Endothelial cell of umbilical vein (primary cell): Measurements from ENCODE around the gene CCDC183. TPM values are rescaled to one million over a fixed set of nuclear protein-coding genes. Genes with fewer than 3 reads are reported as not detected.
A peak's percentile ranks its signal among the peaks of the same experiment; 100 is the strongest.

Experiments used
- BruUV-seq: library from RNA; stranded (reverse); fragments of 400-500 nt; replicated peaks from 2 replicates; lab custom pipeline; 2021; lab: Mats Ljungman, UMichigan
- CTCF ChIA-PET: fragments of 300-600, 350-600 bp; sonication (Branson Sonifier 250); formaldehyde crosslinking; loops from one replicate; lab custom pipeline; 2021; ENCODE audit warnings: antibody characterized with exemption, inconsistent platforms; lab: Charles Lee
- POLR2A ChIA-PET: fragments of 300-600, 350-600 bp; sonication (Branson Sonifier 250); formaldehyde crosslinking; loops from one replicate; lab custom pipeline; 2021; ENCODE audit warnings: antibody characterized with exemption, inconsistent platforms; lab: Charles Lee
- DNase-seq: peaks from one replicate; pipeline ENCODE4 v3.0.0-alpha.2; 2011; ENCODE audit warnings: low read depth, low spot score
- FAIRE-seq: peaks from 2 replicates; lab custom pipeline; 2011; peaks lifted over from hg19 to GRCh38; lab: Jason Lieb, UNC
- H2AFZ ChIP-seq: 2 replicates; pipeline ENCODE4 v1.6.0; 2012; ENCODE audit warnings: low read depth, low read length, control low read depth, inconsistent platforms
- H3K27ac ChIP-seq: 2 replicates; pipeline ENCODE4 v1.5.1; 2011; ENCODE audit warnings: low read depth, mild to moderate bottlenecking, control low read depth, low read length, moderate library complexity; ENCODE audit not compliant: insufficient read depth
- H3K27me3 ChIP-seq, 2 experiments: 2 replicates each; pipeline versions ENCODE4 v1.6.0 to v1.6.1; 2011; ENCODE audit warnings: low read length in 2 of 2, mixed read lengths in 1 of 2; ENCODE audit not compliant: control insufficient read depth in 2 of 2, insufficient read depth in 2 of 2
- H3K36me3 ChIP-seq, 2 experiments: 2 replicates in 1 of 2; 3 replicates in 1 of 2; pipeline ENCODE4 v1.5.1; 2011; ENCODE audit warnings: low read length in 2 of 2, mild to moderate bottlenecking in 1 of 2, moderate library complexity in 1 of 2; ENCODE audit not compliant: control insufficient read depth in 2 of 2, insufficient read depth in 2 of 2; ENCODE audit errors: extremely low read depth in 1 of 2
- H3K4me1 ChIP-seq: 3 replicates; pipeline ENCODE4 v1.5.1; 2011; ENCODE audit warnings: mild to moderate bottlenecking, low read length; ENCODE audit not compliant: control insufficient read depth, insufficient read depth; ENCODE audit errors: extremely low read depth
- H3K4me2 ChIP-seq: 2 replicates; pipeline ENCODE4 v1.6.1; 2011; ENCODE audit warnings: low read length, control low read depth, mixed read lengths; ENCODE audit not compliant: insufficient read depth
- H3K4me3 ChIP-seq, 3 experiments: fragments of 200-600 bp in 1 of 3; sonication (generic), shearing (Covaris generic) in 1 of 3; replicated peaks in 1 of 3; 2 replicates each; pipeline ENCODE4 v1.5.1; 2011 to 2016; ENCODE audit warnings: control low read depth in 3 of 3, low read length in 3 of 3, mild to moderate bottlenecking in 2 of 3, inconsistent platforms in 1 of 3, low read depth in 1 of 3, moderate library complexity in 1 of 3; ENCODE audit not compliant: insufficient read depth in 1 of 3
- H3K79me2 ChIP-seq: 2 replicates; pipeline ENCODE4 v1.6.0; 2012; ENCODE audit warnings: low read length, inconsistent platforms; ENCODE audit not compliant: control insufficient read depth, insufficient read depth
- H3K9ac ChIP-seq: replicated peaks from 2 replicates; pipeline ENCODE3; 2011; ENCODE audit warnings: low read length, control low read depth; ENCODE audit not compliant: insufficient read depth; ENCODE audit errors: extremely low read depth
- H3K9me1 ChIP-seq: replicated peaks from 3 replicates; pipeline ENCODE4 v1.6.0; 2011; ENCODE audit warnings: mild to moderate bottlenecking, low read length; ENCODE audit not compliant: control insufficient read depth, insufficient read depth; ENCODE audit errors: extremely low read depth
- H3K9me3 ChIP-seq: replicated peaks from 2 replicates; pipeline ENCODE4 v1.5.1; 2012; ENCODE audit warnings: low read length, inconsistent platforms; ENCODE audit not compliant: control insufficient read depth, insufficient read depth
- H4K20me1 ChIP-seq: replicated peaks from 2 replicates; pipeline ENCODE3; 2011; ENCODE audit warnings: mild to moderate bottlenecking, low read length; ENCODE audit not compliant: control insufficient read depth, insufficient read depth; ENCODE audit errors: extremely low read depth
- EZH2 ChIP-seq: IDR thresholded peaks from 2 replicates; pipeline ENCODE4 v1.6.1; 2012; ENCODE audit warnings: borderline replicate concordance, low read depth, mild to moderate bottlenecking, moderate library complexity, low read length, inconsistent platforms; ENCODE audit not compliant: severe bottlenecking
- FOS ChIP-seq: IDR thresholded peaks from 2 replicates; pipeline ENCODE4 v1.6.1; 2011; ENCODE audit warnings: mild to moderate bottlenecking, low read length, moderate library complexity, borderline replicate concordance; ENCODE audit not compliant: insufficient read depth
- GATA2 ChIP-seq: IDR thresholded peaks from 2 replicates; pipeline ENCODE4 v1.7.0; 2011; ENCODE audit warnings: low read depth, mild to moderate bottlenecking, moderate library complexity, mixed read lengths, low read length; ENCODE audit not compliant: insufficient read length, insufficient read depth
- JUN ChIP-seq: IDR thresholded peaks from 2 replicates; pipeline ENCODE4 v1.6.1; 2011; ENCODE audit warnings: borderline replicate concordance, low read depth; ENCODE audit not compliant: insufficient read length, insufficient read depth
- MYC ChIP-seq: IDR thresholded peaks from one replicate; pipeline ENCODE4 v1.6.1; 2011; ENCODE audit warnings: mild to moderate bottlenecking, low read depth, low read length
- POLR2A ChIP-seq: IDR thresholded peaks from 2 replicates; pipeline ENCODE4 v1.6.1; 2012; ENCODE audit warnings: low read depth, mild to moderate bottlenecking, control low read depth, low read length
- POLR2AphosphoS5 ChIP-seq: IDR thresholded peaks from 2 replicates; pipeline ENCODE4 v1.6.1; 2012; ENCODE audit warnings: low read depth, mild to moderate bottlenecking, control low read depth, low read length, moderate library complexity; ENCODE audit not compliant: insufficient read depth
- dilution Hi-C: fragments of 300-500 bp; cut with MboI; formaldehyde crosslinking; loops from one replicate; pipeline ENCODE4 v1.15.0; 2019; ENCODE audit warnings: low sequenced_read_pairs; ENCODE audit not compliant: extremely low pct_ligation_motif_present
- intact Hi-C: fragments of 100-400 bp; cut with micrococcal nuclease; formaldehyde crosslinking; loops from one replicate; pipeline ENCODE4 v1.10.0; 2022
- polyA plus RNA-seq, 4 experiments: library from polyadenylated mRNA; depleted of rRNA in 3 of 4; stranded (reverse) in 3 of 4; unstranded in 1 of 4; fragments of >200 nt; gene quantifications; 2 replicates each; pipeline versions ENCODE4 v1.2.1 to v1.2.3, GENCODE V29; 2011 to 2012; ENCODE audit warnings: missing spikeins in 1 of 4
- total RNA-seq: library from RNA; stranded (reverse); gene quantifications from 2 replicates; pipeline ENCODE4 v1.2.3, GENCODE V29; 2021
- TF ChIP-seq, protein P1 (sequence below), 2 donors: IDR thresholded peaks; 1 replicate in 1 of 2; 2 replicates in 1 of 2; pipeline ENCODE4 v1.5.1; 2011; ENCODE audit warnings: low read length in 2 of 2, mild to moderate bottlenecking in 2 of 2, moderate library complexity in 2 of 2, control low read depth in 1 of 2, inconsistent platforms in 1 of 2, low read depth in 1 of 2; ENCODE audit not compliant: insufficient read depth in 1 of 2; ENCODE audit errors: extremely low read depth in 1 of 2
- TF ChIP-seq, protein P2 (sequence below): IDR thresholded peaks from 2 replicates; pipeline ENCODE4 v1.6.1; 2011; ENCODE audit not compliant: insufficient read depth, insufficient read length

CCDC183 gene
- total and polyA plus RNA-seq, 2 donors (not counting 3 experiments of a cell fraction or from before 2014, with no cell fraction given) = 0.50 TPM; not detected in 1

DNA sequence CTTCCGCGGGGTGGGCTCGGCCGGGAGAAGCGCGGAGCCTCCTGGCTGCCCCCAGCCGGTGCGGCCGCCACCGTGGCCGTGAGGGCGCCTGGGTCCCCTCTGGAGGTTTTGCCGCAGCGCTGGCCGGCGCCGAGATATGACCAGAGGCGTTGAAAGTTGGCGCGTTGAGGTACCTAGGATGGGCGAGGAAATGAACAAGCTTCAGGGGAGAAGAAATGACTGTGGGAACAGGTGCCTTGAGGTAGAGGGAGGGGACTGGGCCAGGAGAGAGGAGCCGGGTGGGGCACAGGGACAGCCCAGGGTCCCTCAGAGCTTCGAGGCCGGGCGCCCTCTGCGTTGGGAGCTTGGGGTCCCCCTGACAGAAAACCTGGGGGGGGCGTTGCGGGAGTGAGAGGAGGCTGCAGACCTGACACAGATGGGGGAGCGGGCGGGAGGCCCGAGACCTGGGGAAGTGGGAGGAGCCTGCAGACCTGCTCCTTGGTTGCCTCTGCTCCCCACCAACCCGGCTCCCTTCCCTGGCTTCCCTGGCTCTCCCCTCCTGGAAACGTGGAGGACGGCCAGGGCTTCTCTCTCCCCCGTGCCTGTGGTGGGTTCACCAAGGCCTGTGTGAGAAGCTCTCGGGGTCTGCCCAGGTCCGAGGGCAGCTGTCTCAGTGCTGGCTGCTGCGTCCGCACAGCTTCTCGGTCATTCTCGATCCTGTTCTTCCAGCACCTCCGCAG lies 25.8 kb downstream of the CCDC183 start:
- ChIA-PET POLR2A (no interaction called here), CTCF (interaction anchor here (1.3 to 3.8 kb wide), 2 partner anchors 18 to 21 kb away, joined by 3 to 17 read pairs; partner anchors contain the start of gene AJM1)
- dilution Hi-C loops = loop anchor here (25.0 kb wide), 1 partner anchor 115 kb away; the partner anchor contains the start of genes C8G and FBXW5
- FAIRE-seq (no peak), DNase-seq (no peak)
- peak overlapping the region; percentile 38 for H3K9ac ChIP-seq
- peaks cover 13% of the 10 kb centered on the region for H3K79me2 ChIP-seq
- no peaks in the 10 kb centered on the region for H4K20me1 ChIP-seq
- TF ChIP-seq POLR2A (no peak), JUN (no peak), EZH2 (no peak), GATA2 (no peak), FOS (no peak), POLR2AphosphoS5 (no peak), MYC (no peak)
- TF ChIP-seq, protein P1, sequence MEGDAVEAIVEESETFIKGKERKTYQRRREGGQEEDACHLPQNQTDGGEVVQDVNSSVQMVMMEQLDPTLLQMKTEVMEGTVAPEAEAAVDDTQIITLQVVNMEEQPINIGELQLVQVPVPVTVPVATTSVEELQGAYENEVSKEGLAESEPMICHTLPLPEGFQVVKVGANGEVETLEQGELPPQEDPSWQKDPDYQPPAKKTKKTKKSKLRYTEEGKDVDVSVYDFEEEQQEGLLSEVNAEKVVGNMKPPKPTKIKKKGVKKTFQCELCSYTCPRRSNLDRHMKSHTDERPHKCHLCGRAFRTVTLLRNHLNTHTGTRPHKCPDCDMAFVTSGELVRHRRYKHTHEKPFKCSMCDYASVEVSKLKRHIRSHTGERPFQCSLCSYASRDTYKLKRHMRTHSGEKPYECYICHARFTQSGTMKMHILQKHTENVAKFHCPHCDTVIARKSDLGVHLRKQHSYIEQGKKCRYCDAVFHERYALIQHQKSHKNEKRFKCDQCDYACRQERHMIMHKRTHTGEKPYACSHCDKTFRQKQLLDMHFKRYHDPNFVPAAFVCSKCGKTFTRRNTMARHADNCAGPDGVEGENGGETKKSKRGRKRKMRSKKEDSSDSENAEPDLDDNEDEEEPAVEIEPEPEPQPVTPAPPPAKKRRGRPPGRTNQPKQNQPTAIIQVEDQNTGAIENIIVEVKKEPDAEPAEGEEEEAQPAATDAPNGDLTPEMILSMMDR (IDR thresholded peaks at IDR 0.05; ENCODE audit: extremely low read depth in 1 of 2, insufficient read depth in 1 of 2, low read depth in 1 of 2, low read length in 2 of 2) = no peak
- TF ChIP-seq, protein P2, sequence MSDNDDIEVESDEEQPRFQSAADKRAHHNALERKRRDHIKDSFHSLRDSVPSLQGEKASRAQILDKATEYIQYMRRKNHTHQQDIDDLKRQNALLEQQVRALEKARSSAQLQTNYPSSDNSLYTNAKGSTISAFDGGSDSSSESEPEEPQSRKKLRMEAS = no peak
- no peak overlapping the region for H2AFZ ChIP-seq
- H3K9me1 ChIP-seq = no peaks in the 10 kb centered on the region
- H3K4me1 ChIP-seq = peaks cover 6% of the 10 kb centered on the region
- intact Hi-C loops = no loop called here
- no peak overlapping the region for H3K27ac ChIP-seq
- peak overlapping the region; percentile 26 for H3K4me2 ChIP-seq
- H3K27me3 ChIP-seq = no peaks in the 10 kb centered on the region
- no TSS peak for BruUV-seq
- H3K4me3 ChIP-seq = peak overlapping the region in 1 of 3 experiments; percentile 36
- no peaks in the 10 kb centered on the region for H3K9me3 ChIP-seq
- H3K36me3 ChIP-seq = peaks cover 2 to 21% of the 10 kb centered on the region in 2 experiments
